HCT116 (cell line): ENCODE results near the gene ERN1. TPM values are rescaled to one million over a fixed set of nuclear protein-coding genes. Genes with fewer than 3 reads are reported as not detected.

ENCODE experiments used
- ATAC-seq: fragments of 200-7000 bp; cut with Tn5 transposase; 2 replicates; pipeline ENCODE4 v1.9.1; 2020; ENCODE audit warnings: mild to moderate bottlenecking, moderate library complexity
- BruUV-seq: library from RNA; stranded (reverse); fragments of 400-500 nt; replicated peaks from 2 replicates; lab custom pipeline; 2021; lab: Mats Ljungman, UMichigan
- CTCF ChIA-PET: fragments of 300-600 bp; sonication (Branson Sonifier 250); formaldehyde crosslinking; loops from one replicate; lab custom pipeline; 2021; ENCODE audit warnings: antibody characterized with exemption; lab: Charles Lee
- POLR2A ChIA-PET: fragments of 300-600, 350-600 bp; sonication (Branson Sonifier 250); formaldehyde crosslinking; loops from one replicate; lab custom pipeline; 2021; ENCODE audit warnings: antibody characterized with exemption; lab: Charles Lee
- RAD21 ChIA-PET, 2 experiments: fragments of 300-600 bp; sonication (Branson Sonifier 250); formaldehyde crosslinking; loops; one replicate each; lab custom pipeline; 2023; ENCODE audit warnings: low total read pairs in 2 of 2; ENCODE audit not compliant: uncharacterized antibody in 2 of 2, unreplicated experiment in 2 of 2, low non-redundant PET in 1 of 2; lab: Charles Lee
- DNase-seq: peaks from one replicate; pipeline ENCODE4 v3.0.0-alpha.2; 2010; ENCODE audit warnings: low read depth, low spot score
- H2AFZ ChIP-seq: fragments of 200-600 bp; shearing (Covaris generic), sonication (generic); 2 replicates; pipeline ENCODE4 v1.6.1; 2017; ENCODE audit warnings: low read depth, mixed run types, mixed read lengths, antibody characterized with exemption, low read length; ENCODE audit not compliant: poor library complexity, severe bottlenecking
- H3K27ac ChIP-seq: 2 replicates; pipeline ENCODE4 v1.5.1; 2012; ENCODE audit warnings: low read depth, low read length
- H3K27me3 ChIP-seq: fragments of 200-600 bp; sonication (generic); 2 replicates; pipeline ENCODE4 v1.6.1; 2016; ENCODE audit warnings: mixed run types, low read length, mixed read lengths; ENCODE audit not compliant: insufficient read depth
- H3K36me3 ChIP-seq, 2 experiments: fragments of 200-500 bp in 1 of 2; fragments of 200-600 bp in 1 of 2; sonication (Bioruptor generic) in 1 of 2; sonication (generic) in 1 of 2; 2 replicates each; pipeline versions ENCODE4 v1.5.1 to v1.6.1; 2014 to 2016; ENCODE audit warnings: low read length in 2 of 2, inconsistent platforms in 1 of 2, mixed read lengths in 1 of 2, mixed run types in 1 of 2; ENCODE audit not compliant: insufficient read depth in 2 of 2, control insufficient read depth in 1 of 2
- H3K4me1 ChIP-seq, 2 experiments: fragments of 200-600 bp in 1 of 2; sonication (generic) in 1 of 2; 2 replicates each; pipeline versions ENCODE4 v1.5.1 to v1.6.1; 2012 to 2017; ENCODE audit warnings: low read length in 2 of 2, inconsistent platforms in 1 of 2, mild to moderate bottlenecking in 1 of 2, mixed read lengths in 1 of 2, mixed run types in 1 of 2, moderate library complexity in 1 of 2; ENCODE audit not compliant: insufficient read depth in 2 of 2, control insufficient read depth in 1 of 2
- H3K4me2 ChIP-seq: fragments of 200-600 bp; sonication (generic); 2 replicates; pipeline ENCODE4 v1.6.1; 2017; ENCODE audit warnings: mixed run types, low read length, mixed read lengths
- H3K4me3 ChIP-seq, 2 experiments: fragments of 200-600 bp in 1 of 2; sonication (generic) in 1 of 2; replicated peaks in 1 of 2; 2 replicates each; pipeline ENCODE4 v1.5.1; 2011 to 2016; ENCODE audit warnings: low read length in 2 of 2, control low read depth in 1 of 2, low read depth in 1 of 2, mild to moderate bottlenecking in 1 of 2, mixed read lengths in 1 of 2, mixed run types in 1 of 2
- H3K79me2 ChIP-seq: fragments of 200-600 bp; sonication (generic); 2 replicates; pipeline ENCODE4 v1.6.1; 2017; ENCODE audit warnings: mild to moderate bottlenecking, mixed run types, low read length, moderate library complexity, mixed read lengths; ENCODE audit not compliant: insufficient read depth
- H3K9ac ChIP-seq: fragments of 200-600 bp; sonication (generic); 2 replicates; pipeline ENCODE4 v1.6.1; 2016; ENCODE audit warnings: low read length, mixed read lengths
- H3K9me2 ChIP-seq: fragments of 200-600 bp; sonication (generic), shearing (Covaris generic); 2 replicates; pipeline ENCODE4 v1.6.1; 2017; ENCODE audit warnings: mixed run types, mild to moderate bottlenecking, moderate library complexity; ENCODE audit not compliant: insufficient read depth
- H3K9me3 ChIP-seq, 2 experiments: fragments of 200-500 bp in 1 of 2; fragments of 200-600 bp in 1 of 2; sonication (Bioruptor generic) in 1 of 2; sonication (generic) in 1 of 2; 2 replicates each; pipeline ENCODE4 v1.6.1; 2014 to 2017; ENCODE audit warnings: low read length in 2 of 2, mixed read lengths in 2 of 2, inconsistent platforms in 1 of 2, low read depth in 1 of 2, mild to moderate bottlenecking in 1 of 2, mixed run types in 1 of 2, moderate library complexity in 1 of 2; ENCODE audit not compliant: control insufficient read depth in 1 of 2, insufficient read depth in 1 of 2
- H4K20me1 ChIP-seq: fragments of 200-600 bp; sonication (generic), shearing (Covaris generic); 2 replicates; pipeline ENCODE4 v1.6.1; 2017; ENCODE audit warnings: mixed run types, mild to moderate bottlenecking, moderate library complexity; ENCODE audit not compliant: insufficient read depth
- CBX3 ChIP-seq: IDR thresholded peaks from 2 replicates; pipeline ENCODE4 v1.6.1; 2012; ENCODE audit warnings: low read depth
- CEBPB ChIP-seq: IDR thresholded peaks from 2 replicates; pipeline ENCODE4 v1.6.1; 2012; ENCODE audit warnings: low read depth
- EGR1 ChIP-seq: IDR thresholded peaks from 2 replicates; pipeline ENCODE4 v1.6.1; 2012; ENCODE audit warnings: low read depth
- ELF1 ChIP-seq: IDR thresholded peaks from 2 replicates; pipeline ENCODE4 v1.6.1; 2012; ENCODE audit warnings: low read depth, borderline replicate concordance
- EZH2 ChIP-seq: fragments of 200-600 bp; sonication (generic); IDR thresholded peaks from 2 replicates; pipeline ENCODE4 v1.6.1; 2017; ENCODE audit warnings: antibody characterized with exemption, mixed run types
- FOSL1 ChIP-seq: IDR thresholded peaks from 2 replicates; pipeline ENCODE4 v1.6.1; 2012; ENCODE audit warnings: low read depth
- POLR2A ChIP-seq: IDR thresholded peaks from 2 replicates; pipeline ENCODE4 v1.7.0; 2011; ENCODE audit warnings: borderline replicate concordance; ENCODE audit not compliant: insufficient read depth, insufficient read length; ENCODE audit errors: extremely low read depth
- POLR2AphosphoS5 ChIP-seq: IDR thresholded peaks from 2 replicates; pipeline ENCODE4 v1.6.1; 2011; ENCODE audit warnings: mild to moderate bottlenecking, low read depth, low read length, moderate library complexity
- RAD21 ChIP-seq: IDR thresholded peaks from 2 replicates; pipeline ENCODE4 v1.6.1; 2012; ENCODE audit warnings: low read depth, mild to moderate bottlenecking
- SRF ChIP-seq: IDR thresholded peaks from 2 replicates; pipeline ENCODE4 v1.6.1; 2012; ENCODE audit warnings: low read depth
- ZFX ChIP-seq: fragments of 450-650 bp; IDR thresholded peaks from 2 replicates; pipeline ENCODE4 v1.6.1; 2017
- intact Hi-C: fragments of 100-400 bp; cut with micrococcal nuclease; formaldehyde crosslinking; loops from 2 replicates; pipeline ENCODE4 v1.10.0; 2022
- total RNA-seq: library from RNA; stranded (reverse); gene quantifications from one replicate; pipeline ENCODE4 v1.2.1, GENCODE V29; 2021; ENCODE audit not compliant: unreplicated experiment
- TF ChIP-seq, protein P1 (sequence below): IDR thresholded peaks from 2 replicates; pipeline ENCODE4 v1.6.1; 2012; ENCODE audit warnings: low read depth
- TF ChIP-seq, protein P2 (sequence below): IDR thresholded peaks from 2 replicates; pipeline ENCODE4 v1.6.1; 2011; ENCODE audit warnings: mild to moderate bottlenecking, low read length, moderate library complexity; ENCODE audit not compliant: insufficient replicate concordance; ENCODE audit errors: extremely low read depth

Gene ERN1
- total RNA-seq, 1 experiment from 2014 or later, result 28.2 TPM

- H3K27me3 ChIP-seq, result no peaks in the 10 kb centered on the region
- ChIA-PET RAD21 (no interaction called here), CTCF (interaction anchor here (1.5 to 2.4 kb wide), 2 partner anchors 126 to 127 kb away, joined by 3 to 7 read pairs; no protein-coding TSS in a partner anchor), POLR2A (no interaction called here)
- no peak overlapping the region for H2AFZ ChIP-seq
- no peak overlapping the region for H3K4me2 ChIP-seq
- intact Hi-C loops, result no loop called here
- no peak overlapping the region for H3K9ac ChIP-seq
- no peaks in the 10 kb centered on the region for H3K9me3 ChIP-seq
- H4K20me1 ChIP-seq, result no peaks in the 10 kb centered on the region
- TF ChIP-seq, protein P1, sequence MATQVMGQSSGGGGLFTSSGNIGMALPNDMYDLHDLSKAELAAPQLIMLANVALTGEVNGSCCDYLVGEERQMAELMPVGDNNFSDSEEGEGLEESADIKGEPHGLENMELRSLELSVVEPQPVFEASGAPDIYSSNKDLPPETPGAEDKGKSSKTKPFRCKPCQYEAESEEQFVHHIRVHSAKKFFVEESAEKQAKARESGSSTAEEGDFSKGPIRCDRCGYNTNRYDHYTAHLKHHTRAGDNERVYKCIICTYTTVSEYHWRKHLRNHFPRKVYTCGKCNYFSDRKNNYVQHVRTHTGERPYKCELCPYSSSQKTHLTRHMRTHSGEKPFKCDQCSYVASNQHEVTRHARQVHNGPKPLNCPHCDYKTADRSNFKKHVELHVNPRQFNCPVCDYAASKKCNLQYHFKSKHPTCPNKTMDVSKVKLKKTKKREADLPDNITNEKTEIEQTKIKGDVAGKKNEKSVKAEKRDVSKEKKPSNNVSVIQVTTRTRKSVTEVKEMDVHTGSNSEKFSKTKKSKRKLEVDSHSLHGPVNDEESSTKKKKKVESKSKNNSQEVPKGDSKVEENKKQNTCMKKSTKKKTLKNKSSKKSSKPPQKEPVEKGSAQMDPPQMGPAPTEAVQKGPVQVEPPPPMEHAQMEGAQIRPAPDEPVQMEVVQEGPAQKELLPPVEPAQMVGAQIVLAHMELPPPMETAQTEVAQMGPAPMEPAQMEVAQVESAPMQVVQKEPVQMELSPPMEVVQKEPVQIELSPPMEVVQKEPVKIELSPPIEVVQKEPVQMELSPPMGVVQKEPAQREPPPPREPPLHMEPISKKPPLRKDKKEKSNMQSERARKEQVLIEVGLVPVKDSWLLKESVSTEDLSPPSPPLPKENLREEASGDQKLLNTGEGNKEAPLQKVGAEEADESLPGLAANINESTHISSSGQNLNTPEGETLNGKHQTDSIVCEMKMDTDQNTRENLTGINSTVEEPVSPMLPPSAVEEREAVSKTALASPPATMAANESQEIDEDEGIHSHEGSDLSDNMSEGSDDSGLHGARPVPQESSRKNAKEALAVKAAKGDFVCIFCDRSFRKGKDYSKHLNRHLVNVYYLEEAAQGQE, result no peak
- TF ChIP-seq CBX3 (no peak), SRF (no peak), CEBPB (no peak), ELF1 (no peak), RAD21 (no peak), FOSL1 (no peak), ZFX (no peak), EGR1 (no peak), POLR2AphosphoS5 (no peak), POLR2A (no peak), EZH2 (no peak)
- TF ChIP-seq, protein P2, sequence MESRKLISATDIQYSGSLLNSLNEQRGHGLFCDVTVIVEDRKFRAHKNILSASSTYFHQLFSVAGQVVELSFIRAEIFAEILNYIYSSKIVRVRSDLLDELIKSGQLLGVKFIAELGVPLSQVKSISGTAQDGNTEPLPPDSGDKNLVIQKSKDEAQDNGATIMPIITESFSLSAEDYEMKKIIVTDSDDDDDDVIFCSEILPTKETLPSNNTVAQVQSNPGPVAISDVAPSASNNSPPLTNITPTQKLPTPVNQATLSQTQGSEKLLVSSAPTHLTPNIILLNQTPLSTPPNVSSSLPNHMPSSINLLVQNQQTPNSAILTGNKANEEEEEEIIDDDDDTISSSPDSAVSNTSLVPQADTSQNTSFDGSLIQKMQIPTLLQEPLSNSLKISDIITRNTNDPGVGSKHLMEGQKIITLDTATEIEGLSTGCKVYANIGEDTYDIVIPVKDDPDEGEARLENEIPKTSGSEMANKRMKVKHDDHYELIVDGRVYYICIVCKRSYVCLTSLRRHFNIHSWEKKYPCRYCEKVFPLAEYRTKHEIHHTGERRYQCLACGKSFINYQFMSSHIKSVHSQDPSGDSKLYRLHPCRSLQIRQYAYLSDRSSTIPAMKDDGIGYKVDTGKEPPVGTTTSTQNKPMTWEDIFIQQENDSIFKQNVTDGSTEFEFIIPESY, result no peak
- no peak overlapping the region for H3K4me3 ChIP-seq
- peaks cover 0 to 10% of the 10 kb centered on the region in 2 experiments; a peak in 2 of 4 replicates for H3K36me3 ChIP-seq
- no peak overlapping the region for H3K27ac ChIP-seq
- no peak for DNase-seq
- no peak for ATAC-seq
- no TSS peak for BruUV-seq
- H3K9me2 ChIP-seq, result no peaks in the 10 kb centered on the region
- peaks cover 7 to 15% of the 10 kb centered on the region in 2 experiments; a peak in 2 of 4 replicates for H3K4me1 ChIP-seq
- no peaks in the 10 kb centered on the region for H3K79me2 ChIP-seq
These were observed 24.8 kb upstream of the ERN1 start for GRCh38 chr17:64154717-64155116.
